Stimulated activated CD8-positive, alpha-beta memory T cell treated with anti-CD3 and anti-CD28 coated beads, Interleukin-12 subunit alpha, Interleukin-12 subunit beta, amount 100 ng/mL, for 4 hours (primary cell): ENCODE results near the gene CDCA3.
"Not testable (repeated sequence)": the region's sequence is repeated elsewhere in the genome, so short reads cannot be mapped to it uniquely, and the experiment has no call there.

ENCODE experiments used
- DNase-seq: peaks from one replicate; pipeline ENCODE4 v3.0.0-alpha.2; 2020; ENCODE audit warnings: low read depth

CDCA3 gene

DNA sequence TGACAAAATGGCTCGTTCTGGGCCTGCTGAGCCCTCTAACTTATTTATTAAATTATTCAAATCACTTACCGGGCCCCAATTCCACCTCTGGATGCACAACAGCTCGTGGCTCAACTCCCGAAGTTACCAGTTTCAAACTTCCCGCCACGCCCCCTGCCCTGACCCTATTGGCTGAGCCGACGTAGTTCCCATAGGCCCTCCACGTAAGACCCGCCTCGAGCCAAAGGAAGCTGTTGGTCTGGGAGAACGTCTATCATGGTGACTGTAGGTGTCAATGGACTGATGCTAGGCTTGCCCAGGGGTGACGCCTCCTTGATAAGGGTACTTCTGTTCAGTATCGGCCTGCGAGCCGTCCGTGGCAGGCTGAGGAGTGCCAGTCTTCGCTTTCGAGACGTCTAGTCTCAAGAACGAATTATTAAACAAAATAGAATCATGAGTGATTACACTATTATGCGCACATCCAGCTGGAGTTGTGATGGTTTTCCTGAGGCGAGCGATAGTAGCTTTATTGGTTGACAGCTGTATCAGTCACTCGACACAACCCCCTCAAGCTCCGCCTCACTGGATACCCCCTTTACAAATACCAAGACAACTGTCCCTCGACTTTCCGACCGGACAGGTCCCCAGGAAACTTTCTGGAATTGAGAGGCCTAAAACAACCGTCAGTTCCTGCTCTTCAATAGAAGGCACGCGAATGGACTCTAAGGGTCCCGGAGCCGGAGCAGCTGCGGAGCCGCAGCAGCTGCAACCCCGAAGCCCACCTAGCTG is at the start of gene CDCA3:
Gene CDCA3 (minus strand): TSS at position 134 of the 768 bp plus-strand sequence. CDS start 334 bp downstream, outside the sequence.
- DNase-seq: peak; percentile 72

- DNase-seq: no peak
Observed at GRCh38 chr12:6899837-6900519, 48.9 kb upstream of the CDCA3 start.

DNA sequence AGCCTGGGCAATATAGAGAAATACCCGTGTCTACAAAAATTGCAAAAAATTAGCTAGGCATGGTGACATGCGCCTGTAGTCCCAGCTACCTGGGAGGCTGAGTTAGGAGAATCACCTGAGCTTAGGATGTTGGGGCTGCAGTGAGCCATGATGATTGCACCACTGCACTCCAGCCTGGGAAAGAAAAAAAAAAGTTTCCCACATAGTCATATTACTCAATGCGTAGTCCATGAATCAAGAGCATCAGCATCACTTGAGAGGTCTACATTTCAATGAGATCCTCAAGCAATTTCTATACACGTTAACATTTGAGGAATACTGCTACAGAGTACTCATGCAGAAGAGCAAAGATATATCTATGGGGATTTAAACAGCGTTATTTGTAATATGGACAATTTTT is 48.3 kb upstream of the CDCA3 start:
- no peak for DNase-seq

GRCh38 chr12:6896846-6897435 is 45.9 kb upstream of the CDCA3 start:
- DNase-seq: no peak

- no peak for DNase-seq
Observed at GRCh38 chr12:6894321-6894720, 43.2 kb upstream of the CDCA3 start.

- not testable (repeated sequence) for DNase-seq
Observed at GRCh38 chr12:6892683-6893082, 41.6 kb upstream of the CDCA3 start.

DNA sequence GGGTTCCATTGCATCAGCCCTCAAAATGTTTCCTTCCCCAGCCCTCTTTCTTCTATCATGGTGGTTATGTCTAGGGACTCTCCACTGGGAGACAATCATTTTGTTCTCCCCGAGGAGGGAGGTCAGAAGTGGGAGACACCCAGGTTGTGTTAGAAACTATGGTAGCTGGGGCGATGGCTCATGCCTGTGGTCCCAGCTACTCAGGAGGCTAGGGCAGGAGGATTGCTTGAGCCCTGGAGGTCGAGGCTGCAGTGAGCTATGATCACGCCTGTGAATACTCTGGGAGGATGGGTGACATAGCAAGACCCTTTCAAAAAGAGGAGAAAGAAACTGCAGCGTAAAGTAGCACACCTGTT is 40.5 kb upstream of the CDCA3 start:
- no peak for DNase-seq

GRCh38 chr12:6890789-6891645 is 39.9 kb upstream of the CDCA3 start:
- peak; percentile 99 for DNase-seq

DNA sequence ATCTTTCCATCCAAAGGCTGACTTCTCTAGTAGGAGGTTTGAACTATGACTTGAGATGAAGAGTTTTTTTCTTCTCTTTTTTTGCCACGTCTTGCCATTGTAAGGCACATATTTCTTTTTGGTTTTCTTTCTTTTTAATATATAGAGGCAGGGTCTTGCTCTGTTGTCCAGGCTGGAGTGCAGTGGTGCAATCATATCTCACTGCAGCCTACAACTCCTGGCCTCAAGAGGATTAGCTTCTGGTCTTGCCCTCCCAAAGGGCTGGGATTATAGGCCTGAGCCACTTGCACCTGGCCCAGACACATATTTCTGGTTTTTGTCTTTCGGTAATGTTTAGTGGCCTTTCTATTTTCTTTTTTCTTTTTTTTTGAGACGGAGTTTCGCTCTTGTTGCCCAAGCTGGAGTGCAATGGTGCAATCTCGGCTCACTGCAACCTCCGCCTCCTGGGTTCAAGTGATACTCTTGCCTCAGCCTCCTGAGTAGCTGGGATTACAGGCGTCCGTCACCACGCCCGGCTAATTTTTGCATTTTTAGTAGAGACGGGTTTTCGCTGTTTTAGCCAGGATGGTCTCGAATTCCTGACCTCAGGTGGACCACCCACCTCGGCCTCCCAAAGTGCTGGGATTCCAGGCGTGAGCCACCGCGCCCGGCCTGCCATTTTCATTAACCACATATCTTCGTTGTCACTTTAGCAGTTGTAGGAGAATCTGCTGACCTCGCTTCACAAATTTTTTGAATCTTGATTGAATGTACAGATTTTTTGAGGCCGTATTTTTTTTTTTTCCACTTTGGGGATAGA is 38.9 kb upstream of the CDCA3 start:
- DNase-seq: not testable (repeated sequence)

DNA sequence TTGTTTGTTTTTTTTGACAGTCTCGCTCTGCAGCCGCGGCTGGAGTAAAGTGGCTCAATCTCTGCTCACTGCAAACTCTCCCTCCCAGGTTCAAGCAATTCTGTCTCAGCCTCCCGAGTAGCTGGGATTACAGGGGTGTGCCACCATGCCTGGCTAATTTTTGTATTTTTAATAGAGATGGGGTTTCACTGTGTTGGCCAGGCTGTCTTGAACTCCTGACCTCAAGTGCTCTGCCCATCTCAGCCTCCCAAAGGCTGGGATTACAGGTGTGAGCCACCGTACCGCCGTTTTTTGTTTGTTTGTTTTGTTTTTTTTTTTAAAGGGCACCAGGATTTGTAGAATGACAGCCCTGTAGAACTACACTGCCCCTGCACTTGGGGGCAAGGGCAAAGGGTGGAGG is 37.7 kb upstream of the CDCA3 start:
- not testable (repeated sequence) for DNase-seq

- no peak for DNase-seq
Observed at GRCh38 chr12:6888360-6888759, 37.3 kb upstream of the CDCA3 start.

GRCh38 chr12:6887460-6887859 is 36.4 kb upstream of the CDCA3 start:
- DNase-seq: no peak

DNA sequence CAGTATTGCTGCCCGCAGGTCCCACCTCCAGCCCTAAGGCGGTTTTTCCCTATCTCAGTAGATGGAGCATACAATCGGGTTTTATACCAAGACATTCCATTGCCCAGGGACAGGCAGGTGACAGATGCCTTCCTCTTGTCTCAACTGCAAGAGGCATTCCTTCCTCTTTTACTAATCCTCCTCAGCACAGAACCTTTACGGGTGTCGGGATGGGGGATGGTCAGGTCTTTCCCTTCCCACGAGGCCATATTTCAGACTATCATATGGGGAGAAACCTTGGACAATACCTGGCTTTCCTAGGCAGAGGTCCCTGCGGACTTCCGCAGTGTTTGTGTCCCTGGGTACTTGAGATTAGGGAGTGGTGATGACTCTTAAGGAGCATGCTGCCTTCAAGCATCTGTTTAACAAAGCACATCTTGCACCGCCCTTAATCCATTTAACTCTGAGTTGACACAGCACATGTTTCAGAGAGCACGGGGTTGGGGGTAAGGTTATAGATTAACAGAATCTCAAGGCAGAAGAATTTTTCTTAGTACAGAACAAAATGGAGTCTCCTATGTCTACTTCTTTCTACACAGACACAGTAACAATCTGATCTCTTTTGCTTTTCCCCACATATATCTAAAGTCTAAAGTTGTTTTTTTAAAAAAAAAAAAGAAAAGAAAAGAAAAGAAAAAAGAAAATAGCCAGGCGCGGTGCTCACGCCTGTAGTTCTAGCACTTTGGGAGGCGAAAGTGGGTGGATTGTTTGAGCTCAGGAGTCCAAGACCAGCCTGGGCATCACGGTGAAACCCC is 35.3 kb upstream of the CDCA3 start:
- not testable (repeated sequence) for DNase-seq

- no peak for DNase-seq
Observed at GRCh38 chr12:6884539-6884938, 33.5 kb upstream of the CDCA3 start.

DNA sequence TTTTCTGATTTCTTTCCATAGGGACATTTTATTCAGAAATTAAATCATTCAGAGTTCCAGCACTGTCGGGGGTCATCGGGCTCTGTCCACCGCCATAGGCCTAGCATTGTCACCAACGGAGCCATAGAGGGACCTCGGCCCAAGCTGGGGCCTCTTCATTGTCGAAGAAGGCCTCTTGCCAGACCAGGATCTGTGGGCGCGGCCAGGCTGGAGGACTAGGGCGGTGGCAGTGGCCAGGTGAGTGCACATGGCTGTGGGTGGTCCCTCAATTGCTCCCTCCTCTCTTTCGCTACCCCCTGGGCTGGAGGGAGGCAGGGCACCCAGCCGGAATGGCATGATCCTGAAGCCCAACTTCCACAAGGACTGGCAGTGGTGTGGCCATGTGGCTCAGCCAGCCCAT is 32.6 kb upstream of the CDCA3 start:
- no peak for DNase-seq

DNA sequence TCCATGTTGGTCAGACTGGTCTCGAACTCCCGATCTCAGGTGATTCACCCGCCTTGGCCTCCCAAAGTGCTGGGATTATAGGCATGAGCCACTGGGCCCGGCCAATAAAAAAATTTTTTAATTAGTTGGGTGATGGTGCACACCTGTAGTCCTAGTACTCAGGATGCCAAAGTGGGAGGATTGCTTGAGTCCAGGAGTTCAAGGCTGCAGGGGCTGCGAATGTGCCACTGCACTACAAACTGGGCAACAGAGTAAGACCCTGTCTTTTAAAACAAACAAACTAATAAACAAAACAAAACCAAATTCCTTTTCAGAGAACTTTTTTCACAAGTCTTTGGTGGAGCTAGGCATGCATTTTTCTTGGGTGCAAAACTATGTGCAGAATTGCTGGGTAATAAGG is 32.2 kb upstream of the CDCA3 start:
- DNase-seq: no peak

DNA sequence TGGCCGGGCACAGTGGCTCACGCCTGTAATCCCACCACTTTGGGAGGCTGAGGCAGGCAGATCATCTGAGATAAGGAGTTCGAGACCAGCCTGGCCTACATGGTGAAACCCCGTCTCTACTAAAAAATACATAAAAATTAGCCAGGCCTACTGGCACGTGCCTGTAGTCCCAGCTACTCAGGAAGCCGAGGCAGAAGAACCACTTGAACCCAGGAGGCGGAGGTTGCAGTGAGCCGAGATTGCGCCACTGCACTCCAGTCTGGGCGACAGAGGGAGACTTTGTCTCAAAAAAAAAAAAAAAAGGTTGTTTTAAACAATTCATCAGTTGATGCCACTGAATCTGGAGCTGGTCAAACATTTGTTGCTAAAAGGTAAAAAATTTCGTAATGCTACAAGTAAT is 28.7 kb upstream of the CDCA3 start:
- not testable (repeated sequence) for DNase-seq

- DNase-seq: not testable (repeated sequence)
Observed at GRCh38 chr12:6874015-6874368, 22.9 kb upstream of the CDCA3 start.

DNA sequence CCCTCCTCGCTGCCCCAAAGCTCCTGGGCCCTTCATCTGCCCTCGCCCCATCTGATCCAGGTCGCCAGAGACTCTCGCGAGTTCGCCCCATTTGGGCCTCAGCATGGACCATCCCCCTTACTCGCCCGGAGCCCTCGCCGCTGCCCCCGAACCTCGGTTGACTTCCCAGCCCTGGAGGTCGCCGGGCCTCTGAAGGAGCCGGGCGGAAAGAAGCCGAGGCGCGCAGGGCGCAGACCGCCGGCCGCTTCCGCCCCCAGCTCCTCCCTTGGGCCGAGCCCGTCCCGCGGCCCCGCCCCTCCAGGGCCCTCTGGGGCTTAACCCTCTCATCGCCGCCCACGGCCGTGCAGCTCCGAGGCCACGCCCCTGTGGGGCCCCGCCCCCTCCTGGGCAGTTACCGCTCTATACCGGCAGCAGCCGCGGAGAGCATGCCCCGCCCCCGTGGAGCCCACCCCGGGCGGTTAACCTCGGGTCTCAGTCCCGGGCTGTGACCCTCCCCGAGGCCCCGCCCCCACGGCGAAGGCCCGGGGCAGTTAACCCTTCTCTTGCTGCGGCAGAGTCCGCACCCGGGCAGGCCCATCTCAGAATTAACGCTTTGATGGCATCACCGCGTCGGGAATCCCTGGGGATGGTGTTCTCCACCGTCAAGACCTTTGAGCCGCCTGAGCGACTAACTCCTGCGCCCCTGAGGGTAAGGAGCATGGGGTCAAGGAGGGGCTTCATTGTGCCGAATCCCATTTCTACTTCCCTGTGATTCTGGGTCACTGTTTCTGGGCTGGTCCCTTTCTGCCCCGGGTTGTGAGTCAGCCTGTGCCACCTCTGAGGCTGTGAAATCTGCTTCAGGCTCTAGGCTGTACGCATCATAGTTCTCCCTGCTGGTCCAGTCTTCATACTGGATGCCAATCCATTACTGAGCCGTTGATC is 22.3 kb upstream of the CDCA3 start, which contains the start of gene SPSB2:
Gene SPSB2 (minus strand): TSS at position 210 of the 921 bp plus-strand sequence. CDS start 402 bp downstream, outside the sequence.
- peak; percentile 99 for DNase-seq
